ENCODE measurements around the gene PRR23E. TPM values are rescaled to one million over a fixed set of nuclear protein-coding genes. Genes with fewer than 3 reads are reported as not detected.

Gene PRR23E
- total RNA-seq, 1 experiment from 2014 or later = not detected

DNA sequence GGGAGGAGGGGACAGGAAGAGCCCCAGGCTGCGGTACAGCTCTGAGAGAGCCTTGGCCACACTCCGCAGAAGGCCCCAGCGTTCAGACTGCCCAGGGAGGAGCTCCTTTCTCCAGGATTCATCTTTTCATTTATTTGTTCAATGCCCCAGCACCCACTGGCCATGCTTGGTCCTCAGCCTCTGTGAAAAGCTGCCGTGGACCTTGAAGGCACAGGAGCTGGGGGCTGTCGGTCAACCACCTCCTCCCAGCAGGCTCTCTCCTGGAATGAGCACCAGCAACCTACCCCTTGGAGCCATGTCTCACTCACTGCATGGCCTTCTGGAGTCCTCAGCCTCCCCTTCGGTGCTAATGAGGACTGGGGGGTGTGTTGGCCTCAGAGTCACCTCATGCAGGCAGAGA is 21.6 kb upstream of the PRR23E start:
- Histone ChIP-seq H3K27ac (peak overlapping the region; percentile 100), H3K4me3 (no peak overlapping the region), H3K27me3 (no peaks in the 10 kb centered on the region), H3K4me1 (peaks cover 54% of the 10 kb centered on the region), H3K9me3 (replicated peaks) (no peaks in the 10 kb centered on the region), H3K36me3 (no peaks in the 10 kb centered on the region)
- DNase-seq = no peak

- H3K4me1 ChIP-seq = peaks cover 54% of the 10 kb centered on the region
- H3K27ac ChIP-seq = peak overlapping the region; percentile 100
- H3K9me3 ChIP-seq (replicated peaks) = no peaks in the 10 kb centered on the region
- H3K27me3 ChIP-seq = no peaks in the 10 kb centered on the region
- peak overlapping the region; percentile 36; the same call in 1 of the 2 replicates for H3K4me3 ChIP-seq
- no peaks in the 10 kb centered on the region for H3K36me3 ChIP-seq
- no peak for DNase-seq
Observed at GRCh38 chr3:127171721-127172120, 21.2 kb upstream of the PRR23E start.

GRCh38 chr3:127172211-127172610 is 20.7 kb upstream of the PRR23E start:
- peaks cover 54% of the 10 kb centered on the region for H3K4me1 ChIP-seq
- no peaks in the 10 kb centered on the region for H3K36me3 ChIP-seq
- DNase-seq = peak; percentile 32 to 49
- H3K27me3 ChIP-seq = no peaks in the 10 kb centered on the region
- peak overlapping the region; percentile 100 for H3K27ac ChIP-seq
- H3K4me3 ChIP-seq = peak overlapping the region; percentile 36
- H3K9me3 ChIP-seq (replicated peaks) = no peaks in the 10 kb centered on the region

DNA sequence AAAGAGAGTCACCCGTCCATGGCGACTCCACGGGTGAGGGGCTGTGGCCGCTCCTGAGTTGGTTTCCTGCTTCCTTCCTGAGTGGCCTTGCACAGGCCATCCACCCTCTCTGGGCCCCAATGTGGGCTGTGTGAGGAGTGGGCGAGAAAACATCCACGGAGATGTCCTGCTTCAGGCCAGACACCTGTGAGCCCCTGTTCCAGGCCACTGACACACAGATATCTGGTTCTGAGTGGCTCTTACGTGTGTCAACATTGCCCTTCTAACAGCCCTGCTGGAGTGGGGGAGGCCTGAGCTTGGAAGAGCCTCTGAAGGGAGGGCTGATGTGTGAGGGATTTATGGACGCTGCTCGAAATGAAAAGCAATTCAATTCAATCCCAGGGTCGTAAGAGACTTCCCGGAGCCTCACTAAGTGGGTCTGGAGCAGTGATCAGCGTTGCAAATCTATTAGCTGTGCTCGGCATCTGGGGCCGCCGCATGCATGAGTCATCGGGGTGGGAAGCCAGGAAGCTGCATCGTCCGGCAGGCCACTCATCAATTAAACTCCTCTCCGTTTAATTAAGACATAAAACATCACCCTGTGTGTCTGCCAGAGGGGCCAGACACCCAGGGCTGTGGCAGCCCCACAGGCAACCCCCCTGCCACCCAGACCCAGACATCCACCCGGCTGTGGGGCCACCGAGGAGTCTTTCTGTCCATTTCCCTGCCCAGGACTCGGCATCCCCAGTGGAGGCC is 20.0 kb upstream of the PRR23E start:
- peak; percentile 96 to 97 for DNase-seq
- Histone ChIP-seq H3K27me3 (no peaks in the 10 kb centered on the region), H3K27ac (peak overlapping the region; percentile 100), H3K36me3 (no peaks in the 10 kb centered on the region), H3K4me3 (peak overlapping the region; percentile 36), H3K4me1 (peaks cover 51% of the 10 kb centered on the region), H3K9me3 (replicated peaks) (no peaks in the 10 kb centered on the region)

DNA sequence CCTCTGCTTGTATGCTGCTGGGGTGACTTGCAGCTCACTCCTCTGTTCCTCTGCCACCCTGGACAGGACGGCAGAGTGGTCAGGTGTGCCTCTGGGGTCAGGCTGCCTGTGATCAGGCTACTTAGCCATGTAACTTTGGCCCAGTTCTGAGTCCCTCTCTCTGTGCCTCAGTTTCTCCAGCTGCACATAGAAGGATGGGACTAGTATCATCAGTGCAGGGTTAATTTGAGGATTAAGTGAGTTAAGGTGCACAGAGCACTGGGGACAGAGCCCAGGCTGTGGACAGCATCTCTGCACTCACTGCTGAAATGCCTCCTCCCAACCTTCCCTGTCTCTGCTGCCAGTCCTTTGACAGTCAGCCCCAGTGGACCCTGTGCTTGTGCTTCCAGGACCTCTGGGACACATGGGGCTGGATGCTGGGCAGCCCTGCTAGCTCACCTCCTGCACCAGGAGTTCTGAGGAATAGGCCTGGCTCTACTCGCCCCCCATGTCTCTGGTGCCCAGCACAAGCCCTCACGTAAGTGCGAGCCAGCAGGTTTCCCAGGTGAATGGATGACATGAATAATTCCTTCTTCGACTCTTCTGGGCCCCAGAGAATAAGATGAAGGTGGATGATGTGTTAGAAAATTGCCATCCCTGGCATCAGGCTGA is 19.3 kb upstream of the PRR23E start:
- no peak for DNase-seq
- Histone ChIP-seq H3K4me3 (no peak overlapping the region), H3K27ac (peak overlapping the region; percentile 100), H3K4me1 (peaks cover 45% of the 10 kb centered on the region), H3K36me3 (no peaks in the 10 kb centered on the region), H3K9me3 (replicated peaks) (peaks cover under 1% of the 10 kb centered on the region; the same call in 1 of the 2 replicates), H3K27me3 (no peaks in the 10 kb centered on the region)

DNA sequence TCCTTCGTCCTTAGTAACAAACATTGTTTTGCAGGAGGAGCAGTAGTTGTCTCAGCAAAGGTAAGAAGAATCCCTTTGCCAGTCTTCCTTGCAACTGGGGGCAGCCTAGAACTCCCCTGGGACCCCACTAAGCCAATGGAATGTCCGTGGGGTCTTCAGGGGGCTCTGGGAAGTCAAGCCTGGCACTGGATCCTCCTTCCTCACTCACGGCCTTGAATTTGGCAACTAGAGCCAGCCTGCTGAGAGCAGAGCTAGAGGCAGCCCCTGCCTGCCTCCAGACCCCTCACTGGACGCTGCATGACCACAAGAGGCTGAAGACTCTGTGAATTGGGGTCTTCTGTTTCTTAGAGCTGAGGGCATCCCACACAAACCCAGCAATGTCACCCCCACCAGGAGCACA is 18.6 kb upstream of the PRR23E start:
- H3K27me3 ChIP-seq = no peaks in the 10 kb centered on the region
- no peak for DNase-seq
- H3K4me1 ChIP-seq = peaks cover 39% of the 10 kb centered on the region
- H3K9me3 ChIP-seq (replicated peaks) = peaks cover 5% of the 10 kb centered on the region
- peak overlapping the region; percentile 100 for H3K27ac ChIP-seq
- no peak overlapping the region for H3K4me3 ChIP-seq
- H3K36me3 ChIP-seq = peaks cover 2% of the 10 kb centered on the region; the same call in 1 of the 2 replicates

- H3K27ac ChIP-seq = no peak overlapping the region; the same call in 1 of the 2 replicates
- peaks cover 9% of the 10 kb centered on the region for H3K9me3 ChIP-seq (replicated peaks)
- H3K27me3 ChIP-seq = no peaks in the 10 kb centered on the region
- H3K4me3 ChIP-seq = no peak overlapping the region
- H3K36me3 ChIP-seq = peaks cover 2% of the 10 kb centered on the region; the same call in 1 of the 2 replicates
- H3K4me1 ChIP-seq = peaks cover 39% of the 10 kb centered on the region
- DNase-seq = no peak
Observed at GRCh38 chr3:127174715-127175140, 18.2 kb upstream of the PRR23E start.

DNA sequence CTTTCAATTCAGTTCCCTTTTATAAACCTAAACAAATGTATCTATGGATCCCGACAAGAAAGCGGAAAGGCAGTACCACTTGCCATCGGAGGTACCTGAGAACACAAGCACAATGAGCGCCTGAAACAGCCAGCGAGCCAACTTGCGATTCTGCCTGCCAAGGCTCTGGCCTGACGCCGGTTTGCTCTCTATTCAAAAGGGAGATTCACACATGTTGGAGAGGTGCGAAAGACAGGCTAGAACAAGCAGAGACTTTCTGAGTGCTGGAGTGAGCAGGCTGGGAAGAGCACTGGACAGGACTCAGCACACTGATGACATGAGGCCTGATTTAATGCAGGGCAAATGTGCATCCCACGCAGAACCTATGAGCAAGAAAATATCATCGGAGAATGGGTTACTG is 17.7 kb upstream of the PRR23E start:
- Histone ChIP-seq H3K27me3 (no peaks in the 10 kb centered on the region), H3K4me3 (no peak overlapping the region), H3K36me3 (peaks cover 2% of the 10 kb centered on the region; the same call in 1 of the 2 replicates), H3K27ac (no peak overlapping the region), H3K9me3 (replicated peaks) (peaks cover 11% of the 10 kb centered on the region), H3K4me1 (peaks cover 35% of the 10 kb centered on the region)
- no peak for DNase-seq

- no peak for DNase-seq
Observed at GRCh38 chr3:127177226-127177625, 15.7 kb upstream of the PRR23E start.

DNA sequence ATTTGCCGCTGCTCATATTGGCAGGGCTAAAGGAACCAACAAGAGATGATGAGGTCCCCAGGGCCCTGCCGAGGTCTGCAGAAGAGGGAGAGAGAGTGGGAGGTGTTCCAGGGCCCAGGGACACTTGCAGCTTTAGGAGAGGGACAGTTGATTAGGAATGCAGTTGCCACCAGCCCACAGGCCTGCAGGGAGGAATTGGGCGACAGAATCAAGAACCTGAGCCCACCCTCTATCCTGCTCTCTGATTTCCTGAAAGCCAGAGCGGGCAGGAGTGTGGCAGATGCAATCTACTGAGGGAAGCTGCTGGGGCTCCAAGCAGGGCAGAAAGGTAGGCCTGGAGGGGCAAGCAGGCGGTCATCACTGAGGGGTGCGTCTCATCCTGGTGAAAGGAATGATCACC is 12.1 kb upstream of the PRR23E start:
- H3K36me3 ChIP-seq = peaks cover 2% of the 10 kb centered on the region; the same call in 1 of the 2 replicates
- peaks cover 11% of the 10 kb centered on the region for H3K9me3 ChIP-seq (replicated peaks)
- H3K4me1 ChIP-seq = no peaks in the 10 kb centered on the region; the same call in 1 of the 2 replicates
- H3K4me3 ChIP-seq = no peak overlapping the region
- no peaks in the 10 kb centered on the region for H3K27me3 ChIP-seq
- no peak for DNase-seq
- H3K27ac ChIP-seq = no peak overlapping the region

More at GRCh38 chr3:127177226-127177625, 15.7 kb upstream of the PRR23E start:
- no peak overlapping the region for H3K4me3 ChIP-seq
- peaks cover 2% of the 10 kb centered on the region; the same call in 1 of the 2 replicates for H3K36me3 ChIP-seq
- peaks cover 16% of the 10 kb centered on the region for H3K4me1 ChIP-seq
- H3K27me3 ChIP-seq = no peaks in the 10 kb centered on the region
- no peak overlapping the region for H3K27ac ChIP-seq
- peaks cover 11% of the 10 kb centered on the region for H3K9me3 ChIP-seq (replicated peaks)

- peaks cover 11% of the 10 kb centered on the region for H3K9me3 ChIP-seq (replicated peaks)
- H3K27ac ChIP-seq = no peak overlapping the region
- no peak for DNase-seq
- H3K27me3 ChIP-seq = no peaks in the 10 kb centered on the region
- peaks cover 5% of the 10 kb centered on the region; the same call in 1 of the 2 replicates for H3K4me1 ChIP-seq
- peaks cover 2% of the 10 kb centered on the region; the same call in 1 of the 2 replicates for H3K36me3 ChIP-seq
- H3K4me3 ChIP-seq = no peak overlapping the region
Observed at GRCh38 chr3:127182431-127182830, 10.5 kb upstream of the PRR23E start.

DNA sequence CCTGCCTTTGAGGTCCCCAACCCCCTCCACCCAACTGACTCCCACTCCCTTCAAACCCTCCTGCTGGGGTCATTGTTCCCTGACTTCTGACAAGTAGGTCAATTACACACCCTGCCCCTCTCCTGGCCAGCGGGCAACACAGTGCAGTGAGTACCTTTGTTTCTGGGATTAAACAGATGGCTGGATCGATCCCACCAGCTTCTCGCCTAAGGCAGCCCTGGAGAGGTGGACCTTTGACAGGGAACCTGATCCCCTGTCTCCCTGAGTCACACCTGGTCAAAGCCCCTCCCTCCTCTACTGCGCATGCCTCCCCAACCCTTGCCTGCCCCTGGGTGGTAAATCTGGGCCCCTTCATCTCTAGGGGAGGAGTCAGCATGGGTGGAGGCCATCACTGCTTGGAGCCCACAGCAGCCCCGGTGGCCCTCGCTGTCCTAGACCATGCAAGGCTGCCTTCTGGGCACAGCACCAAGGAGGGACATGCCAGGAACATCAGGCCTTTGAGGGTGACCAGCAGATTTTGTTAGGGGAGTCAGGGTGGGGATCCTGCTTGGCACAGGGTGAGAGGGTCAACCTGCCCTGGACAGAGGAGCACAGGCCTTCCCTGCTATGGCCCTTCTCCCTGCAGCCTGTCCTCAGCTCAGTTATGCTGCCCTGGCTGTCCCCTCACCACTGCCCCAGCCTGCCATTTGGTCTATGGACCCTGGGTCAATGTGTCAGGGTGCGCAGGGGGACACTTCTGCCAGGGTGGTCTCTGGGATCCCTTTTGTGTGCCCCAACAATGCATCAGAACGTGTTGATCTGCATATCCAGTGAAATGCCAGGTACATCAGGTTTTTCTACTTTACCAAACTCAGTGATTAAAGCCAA is 9.8 kb upstream of the PRR23E start:
- Histone ChIP-seq H3K4me3 (no peak overlapping the region), H3K27me3 (no peaks in the 10 kb centered on the region), H3K27ac (no peak overlapping the region), H3K9me3 (replicated peaks) (peaks cover 11% of the 10 kb centered on the region), H3K36me3 (peaks cover 2% of the 10 kb centered on the region; the same call in 1 of the 2 replicates), H3K4me1 (peaks cover 5% of the 10 kb centered on the region; the same call in 1 of the 2 replicates)
- DNase-seq = peak in 1 of 2 experiments; percentile 19

DNA sequence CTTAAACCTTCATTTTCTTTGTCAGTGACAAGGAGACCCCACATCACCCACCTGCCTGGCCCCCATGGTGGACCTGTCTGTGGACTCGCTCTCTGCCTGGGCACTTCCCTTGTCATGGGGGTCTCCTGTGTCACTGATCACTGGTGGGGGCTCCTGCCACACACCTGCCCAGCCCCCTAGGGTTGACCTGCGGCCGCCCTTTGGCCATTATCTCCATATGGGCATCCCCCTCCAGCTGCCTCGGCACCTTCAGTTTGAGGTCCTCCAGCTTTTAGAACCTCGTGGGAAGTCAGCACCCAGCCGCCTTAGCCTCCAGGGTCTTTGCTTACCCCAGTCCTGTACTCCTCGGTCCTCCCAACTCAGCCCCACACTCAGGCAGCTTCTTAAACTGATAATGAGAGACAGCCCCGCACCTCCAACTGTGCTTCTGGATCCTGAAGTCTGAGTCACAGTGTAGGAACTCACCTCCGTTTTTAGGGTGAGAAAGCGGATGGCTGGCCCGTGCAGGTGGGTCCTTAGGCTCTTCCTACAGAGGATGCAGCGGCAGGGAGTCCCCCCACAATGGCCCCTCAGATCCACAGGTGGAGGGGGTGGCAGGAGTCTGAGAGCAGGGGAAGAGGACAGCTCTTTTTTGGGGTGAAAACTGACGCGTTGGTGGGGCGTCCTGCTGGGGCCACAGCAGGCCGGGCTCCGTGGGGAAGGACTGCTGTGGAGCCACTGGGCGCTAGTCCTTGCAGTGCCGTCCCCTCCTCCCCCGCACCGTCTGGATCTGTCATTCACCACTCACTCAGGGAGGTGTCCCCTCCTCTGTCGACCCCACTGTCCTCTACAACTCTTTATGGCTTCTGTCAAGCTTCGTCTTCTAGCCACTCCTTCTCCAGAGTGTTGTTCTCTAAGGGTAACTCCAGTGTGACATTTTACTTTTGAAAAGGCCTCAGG is 8.7 kb upstream of the PRR23E start:
- no peak overlapping the region for H3K27ac ChIP-seq
- DNase-seq = no peak
- H3K4me1 ChIP-seq = peaks cover 5% of the 10 kb centered on the region; the same call in 1 of the 2 replicates

More for the DNA sequence above, 8.7 kb upstream of the PRR23E start:
- H3K27me3 ChIP-seq = no peaks in the 10 kb centered on the region
- peaks cover 5% of the 10 kb centered on the region; the same call in 1 of the 2 replicates for H3K9me3 ChIP-seq (replicated peaks)
- H3K36me3 ChIP-seq = no peaks in the 10 kb centered on the region; the same call in 1 of the 2 replicates
- H3K4me3 ChIP-seq = no peak overlapping the region

All from SJCRH30 (cell line).